ENCODE results near the gene ARHGEF7.

- TF ChIP-seq ZBTB43 (CRISPR knock-in tag; IDR thresholded peaks at IDR 0.05) (no peak), SMAD4 (CRISPR knock-in tag; IDR thresholded peaks at IDR 0.05) (no peak), CTCF (IDR thresholded peaks at IDR 0.05) (no peak), ZNF671 (CRISPR knock-in tag; IDR thresholded peaks at IDR 0.05) (no peak), USF2 (CRISPR knock-in tag; IDR thresholded peaks at IDR 0.05) (no peak), NFYB (CRISPR knock-in tag; conservative IDR thresholded peaks at IDR 0.05; ENCODE audit: low read depth) (no peak), FOXJ3 (CRISPR knock-in tag; IDR thresholded peaks at IDR 0.05; ENCODE audit: borderline replicate concordance) (no peak), RORB (CRISPR knock-in tag; IDR thresholded peaks at IDR 0.05) (no peak), CREM (CRISPR knock-in tag; IDR thresholded peaks at IDR 0.05) (no peak), NR2C2 (CRISPR knock-in tag; IDR thresholded peaks at IDR 0.05) (no peak), ZNF121 (CRISPR knock-in tag; IDR thresholded peaks at IDR 0.05) (no peak), ZNF423 (CRISPR knock-in tag; IDR thresholded peaks at IDR 0.05) (no peak), GABPB1 (CRISPR knock-in tag; IDR thresholded peaks at IDR 0.05) (no peak), E2F4 (CRISPR knock-in tag; IDR thresholded peaks at IDR 0.05; ENCODE audit: borderline replicate concordance, low read depth) (no peak)
Observed at GRCh38 chr13:111323549-111323948, 208.4 kb downstream of the ARHGEF7 start.
